Measurements from ENCODE around the gene SOWAHA. TPM values are rescaled to one million over a fixed set of nuclear protein-coding genes. Genes with fewer than 3 reads are reported as not detected.

SOWAHA gene
- total RNA-seq, 1 donor from 2014 or later = not detected

GRCh38 chr5:132775476-132775961, 37.6 kb upstream of the SOWAHA start:
- no peaks in the 10 kb centered on the region for H3K36me3 ChIP-seq (ENCODE audit: control insufficient read depth, insufficient read depth, low read length)
- H3K27me3 ChIP-seq (ENCODE audit: control insufficient read depth, insufficient read depth, low read length) = no peaks in the 10 kb centered on the region
- H3K4me3 ChIP-seq (ENCODE audit: low read depth, low read length) = no peak overlapping the region
- TF ChIP-seq CTCF (IDR thresholded peaks at IDR 0.05; ENCODE audit: insufficient read depth, low read length, severe bottlenecking) = no peak
- DNase-seq (ENCODE audit: low read depth) (no peak), FAIRE-seq (no peak)

DNA sequence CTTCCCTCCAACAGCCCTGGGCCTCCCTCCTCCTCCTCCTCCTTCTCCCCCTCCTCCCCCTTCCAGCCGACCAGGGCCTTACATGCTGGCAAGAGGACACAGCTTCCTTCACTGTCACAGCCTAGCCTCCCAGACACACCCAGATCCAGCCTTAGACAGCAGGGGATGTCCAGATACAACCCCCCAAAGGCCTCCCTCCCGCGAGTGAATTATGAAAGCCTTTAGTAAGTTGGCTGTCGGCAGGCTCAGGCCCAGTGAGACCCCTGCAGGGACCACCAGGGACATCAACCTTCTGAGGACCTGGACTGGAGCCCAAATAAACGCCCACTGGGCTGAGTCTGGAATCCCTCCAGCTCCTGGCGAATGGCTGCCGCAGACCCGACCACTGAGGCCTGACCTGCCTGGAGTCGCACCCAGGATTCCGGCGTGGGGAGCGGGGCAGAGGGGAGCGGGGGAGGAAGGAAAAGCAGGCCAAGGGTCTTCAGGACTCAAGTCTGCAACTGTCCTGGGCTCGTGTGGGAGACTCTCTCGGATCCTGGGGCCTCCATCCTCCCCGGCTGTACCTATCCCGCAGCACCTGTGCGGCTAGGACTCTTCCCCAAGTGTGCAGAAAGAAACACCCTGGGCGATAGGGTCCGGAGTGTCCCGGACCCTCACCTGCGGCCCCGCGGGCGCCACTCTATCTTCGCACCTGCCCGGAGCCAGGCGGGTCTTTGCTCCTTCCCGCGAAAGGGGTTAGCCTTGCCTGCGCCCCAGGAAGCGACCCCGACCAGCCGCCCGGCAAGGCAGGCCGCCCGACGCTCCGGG, 36.8 kb upstream of the SOWAHA start:
- FAIRE-seq = no peak
- H3K4me3 ChIP-seq (ENCODE audit: low read depth, low read length) = peak overlapping the region; percentile 66
- no peaks in the 10 kb centered on the region for H3K36me3 ChIP-seq (ENCODE audit: control insufficient read depth, insufficient read depth, low read length)
- TF ChIP-seq CTCF (IDR thresholded peaks at IDR 0.05; ENCODE audit: insufficient read depth, low read length, severe bottlenecking) = no peak
- no peak for DNase-seq (ENCODE audit: low read depth)
- H3K27me3 ChIP-seq (ENCODE audit: control insufficient read depth, insufficient read depth, low read length) = no peaks in the 10 kb centered on the region

GRCh38 chr5:132776938-132777208, 36.2 kb upstream of the SOWAHA start:
- DNase-seq (ENCODE audit: low read depth) (no peak), FAIRE-seq (no peak)
- Histone ChIP-seq H3K27me3 (ENCODE audit: control insufficient read depth, insufficient read depth, low read length) (no peaks in the 10 kb centered on the region), H3K36me3 (ENCODE audit: control insufficient read depth, insufficient read depth, low read length) (no peaks in the 10 kb centered on the region), H3K4me3 (ENCODE audit: low read depth, low read length) (peak overlapping the region; percentile 66)
- TF ChIP-seq CTCF (IDR thresholded peaks at IDR 0.05; ENCODE audit: insufficient read depth, low read length, severe bottlenecking) = no peak

DNA sequence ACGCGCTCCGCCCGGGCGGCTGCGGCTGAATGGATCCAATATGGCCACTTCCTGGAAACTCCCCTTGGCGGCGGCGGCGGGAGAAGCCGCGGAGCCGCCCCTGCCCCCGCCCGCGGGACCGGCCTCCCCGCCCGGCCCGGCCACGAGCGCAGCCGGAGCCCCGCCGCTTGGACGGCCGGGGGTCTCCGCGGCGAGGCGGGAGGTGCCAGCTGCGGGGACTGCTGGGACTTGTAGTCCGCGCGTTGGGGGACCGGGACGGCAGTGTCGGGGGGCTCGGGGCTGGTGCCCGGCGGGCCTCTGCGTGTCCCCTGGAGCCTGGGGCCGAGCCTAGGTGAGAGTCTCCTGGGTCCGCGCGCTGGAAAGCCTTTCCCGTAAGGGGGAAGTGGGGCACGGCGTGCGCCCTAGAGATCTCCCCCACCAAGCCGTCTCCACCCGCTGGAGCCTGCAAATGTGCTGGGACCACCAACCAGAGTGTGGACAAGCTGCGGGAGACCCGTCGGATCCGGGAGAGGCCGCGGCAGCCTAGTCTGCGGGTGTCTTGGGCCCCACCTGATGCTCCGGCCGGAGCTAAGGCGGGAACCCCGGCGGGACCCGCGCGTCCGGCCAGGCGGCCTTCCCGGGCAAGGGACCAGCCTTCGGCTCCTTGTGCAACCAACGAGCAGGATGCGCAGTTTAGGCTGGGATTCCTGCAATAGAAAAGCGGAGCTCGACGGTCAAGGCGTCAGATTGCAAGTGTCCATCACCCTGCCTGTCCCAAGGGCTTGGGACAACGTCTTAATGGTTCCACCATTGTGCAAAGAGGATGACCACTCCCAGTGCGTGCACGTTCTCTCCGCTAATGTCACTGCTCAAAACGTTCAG, 35.7 kb upstream of the SOWAHA start, which contains the start of gene SEPTIN8:
TSS of gene SEPTIN8 (minus strand) at position 31 of the 861 bp plus-strand sequence. CDS start 102 bp downstream, outside the sequence.
- no peak for FAIRE-seq
- Histone ChIP-seq H3K4me3 (ENCODE audit: low read depth, low read length) (peak within 1 kb of the TSS; percentile 66), H3K36me3 (ENCODE audit: control insufficient read depth, insufficient read depth, low read length) (no peaks in the 10 kb centered on the region), H3K27me3 (ENCODE audit: control insufficient read depth, insufficient read depth, low read length) (no peaks in the 10 kb centered on the region)
- no peak for TF ChIP-seq CTCF (IDR thresholded peaks at IDR 0.05; ENCODE audit: insufficient read depth, low read length, severe bottlenecking)
- DNase-seq (ENCODE audit: low read depth) = no peak

GRCh38 chr5:132778129-132778528, 35.0 kb upstream of the SOWAHA start:
- TF ChIP-seq CTCF (IDR thresholded peaks at IDR 0.05; ENCODE audit: insufficient read depth, low read length, severe bottlenecking) = no peak
- Histone ChIP-seq H3K27me3 (ENCODE audit: control insufficient read depth, insufficient read depth, low read length) (no peaks in the 10 kb centered on the region), H3K4me3 (ENCODE audit: low read depth, low read length) (no peak overlapping the region), H3K36me3 (ENCODE audit: control insufficient read depth, insufficient read depth, low read length) (no peaks in the 10 kb centered on the region)
- DNase-seq (ENCODE audit: low read depth) (no peak), FAIRE-seq (no peak)

All from bronchial epithelial cell (primary cell).